HepG2 (cell line): ENCODE results near the gene ATAD2B. TPM values are rescaled to one million over a fixed set of nuclear protein-coding genes. Genes with fewer than 3 reads are reported as not detected.

Experiments
- ATAC-seq: fragments of 200-7000 bp; cut with Tn5 transposase; 3 replicates; pipeline ENCODE4 v1.9.1; 2020; ENCODE audit warnings: mild to moderate bottlenecking, moderate library complexity
- BruUV-seq: library from RNA; stranded (reverse); fragments of 400-500 nt; replicated peaks from 2 replicates; lab custom pipeline; 2021; lab: Mats Ljungman, UMichigan
- CTCF ChIA-PET: fragments of 300-600 bp; formaldehyde crosslinking; extraction: SDS; loops from one replicate; lab custom pipeline; 2021; ENCODE audit warnings: low total read pairs, inconsistent platforms, low intra/inter-chr PET ratio; lab: Yijun Ruan, JAX
- POLR2A ChIA-PET: fragments of 350-600 bp; sonication (Branson Sonifier 250); formaldehyde crosslinking; loops from one replicate; lab custom pipeline; 2020; ENCODE audit warnings: antibody characterized with exemption, inconsistent platforms; lab: Yijun Ruan, JAX
- DNase-seq: peaks from one replicate; pipeline ENCODE4 v3.0.0-alpha.2; 2015; ENCODE audit warnings: low spot score
- FAIRE-seq: peaks from 3 replicates; lab custom pipeline; 2011; peaks lifted over from hg19 to GRCh38; lab: Jason Lieb, UNC
- H2AFZ ChIP-seq: one replicate; pipeline ENCODE4 v1.6.1; 2011; ENCODE audit warnings: low read length, inconsistent platforms
- H3K27ac ChIP-seq: fragments of 300-600 bp; 3 replicates; pipeline ENCODE4 v1.8.0; 2011; ENCODE audit warnings: mixed run types, mild to moderate bottlenecking, mixed read lengths, low read length, inconsistent platforms; ENCODE audit not compliant: insufficient read depth; ENCODE audit errors: extremely low read length
- H3K27me3 ChIP-seq, 2 experiments: fragments of 200-600 bp in 1 of 2; 2 replicates in 1 of 2; 3 replicates in 1 of 2; pipeline versions ENCODE4 v1.6.0 to v1.8.0; 2011; ENCODE audit warnings: low read length in 2 of 2, mild to moderate bottlenecking in 2 of 2, moderate library complexity in 2 of 2, inconsistent platforms in 1 of 2; ENCODE audit not compliant: insufficient read depth in 2 of 2, control insufficient read depth in 1 of 2
- H3K36me3 ChIP-seq, 2 experiments: fragments of 200-600 bp in 1 of 2; replicated peaks in 1 of 2; 2 replicates in 1 of 2; 3 replicates in 1 of 2; pipeline versions ENCODE4 v1.5.1 to v1.8.0; 2011; ENCODE audit warnings: low read length in 2 of 2, inconsistent platforms in 1 of 2; ENCODE audit not compliant: insufficient read depth in 2 of 2, control insufficient read depth in 1 of 2
- H3K4me1 ChIP-seq: 2 replicates; pipeline ENCODE4 v1.5.1; 2012; ENCODE audit warnings: low read length, inconsistent platforms; ENCODE audit not compliant: insufficient read depth
- H3K4me2 ChIP-seq: 2 replicates; pipeline ENCODE4 v1.6.0; 2011; ENCODE audit warnings: low read depth, low read length, inconsistent platforms
- H3K4me3 ChIP-seq, 3 experiments: fragments of 200-600 bp in 1 of 3; sonication (generic), shearing (Covaris generic) in 1 of 3; replicated peaks in 1 of 3; 2 replicates each; pipeline ENCODE4 v1.5.1; 2011 to 2016; ENCODE audit warnings: low read length in 3 of 3, inconsistent platforms in 2 of 3, low read depth in 2 of 3, mild to moderate bottlenecking in 2 of 3, control low read depth in 1 of 3, mixed read lengths in 1 of 3; ENCODE audit not compliant: insufficient read depth in 1 of 3
- H3K79me2 ChIP-seq: one replicate; pipeline ENCODE4 v1.6.1; 2011; ENCODE audit warnings: low read length, inconsistent platforms; ENCODE audit not compliant: insufficient read depth
- H3K9ac ChIP-seq: 2 replicates; pipeline ENCODE4 v1.6.0; 2011; ENCODE audit warnings: mild to moderate bottlenecking, low read depth, low read length, inconsistent platforms; ENCODE audit not compliant: insufficient read depth
- H3K9me3 ChIP-seq: 2 replicates; pipeline ENCODE4 v1.5.1; 2012; ENCODE audit warnings: mild to moderate bottlenecking, low read length
- H4K20me1 ChIP-seq: 2 replicates; pipeline ENCODE4 v1.6.0; 2011; ENCODE audit warnings: inconsistent platforms, mild to moderate bottlenecking, low read length, moderate library complexity; ENCODE audit not compliant: insufficient read depth
- FOXO1 ChIP-seq: sonication (generic); formaldehyde crosslinking; IDR thresholded peaks from 2 replicates; pipeline ENCODE4 v1.4.0; 2020; ENCODE audit warnings: missing genetic modification reagents
- PAF1 ChIP-seq: IDR thresholded peaks from 2 replicates; pipeline ENCODE4 v1.6.1; 2016; ENCODE audit warnings: missing genetic modification reagents, missing compliant biosample characterization
- PCBP1 ChIP-seq: fragments of 200-400 bp; formaldehyde crosslinking; IDR thresholded peaks from 2 replicates; pipeline ENCODE4 v1.6.1; 2017; ENCODE audit warnings: mild to moderate bottlenecking, low read depth, low read length, borderline replicate concordance
- RAD21 ChIP-seq: fragments of 450-650 bp; formaldehyde crosslinking; IDR thresholded peaks from 2 replicates; pipeline ENCODE4 v1.5.0; 2020; ENCODE audit warnings: mild to moderate bottlenecking
- SKIL ChIP-seq: sonication (generic); formaldehyde crosslinking; IDR thresholded peaks from 2 replicates; pipeline ENCODE4 v1.8.0; 2022; ENCODE audit warnings: missing genetic modification reagents, mild to moderate bottlenecking, moderate library complexity, borderline replicate concordance
- THAP7 ChIP-seq: sonication (generic); formaldehyde crosslinking; IDR thresholded peaks from 2 replicates; pipeline ENCODE4 v1.8.1; 2023; ENCODE audit warnings: mild to moderate bottlenecking, missing genetic modification reagents
- THYN1 ChIP-seq: sonication (generic); formaldehyde crosslinking; IDR thresholded peaks from 2 replicates; pipeline ENCODE4 v1.8.1; 2023; ENCODE audit warnings: low read depth, mild to moderate bottlenecking, moderate library complexity, missing genetic modification reagents, borderline replicate concordance
- ZBTB3 ChIP-seq: sonication (generic); formaldehyde crosslinking; IDR thresholded peaks from 2 replicates; pipeline ENCODE4 v1.4.0; 2020; ENCODE audit warnings: low read depth, mild to moderate bottlenecking, moderate library complexity, missing genetic modification reagents, borderline replicate concordance
- ZBTB43 ChIP-seq: sonication (generic); formaldehyde crosslinking; conservative IDR thresholded peaks from 2 replicates; pipeline ENCODE4 v1.4.0; 2020; ENCODE audit warnings: missing genetic modification reagents
- ZBTB44 ChIP-seq: sonication (generic); formaldehyde crosslinking; IDR thresholded peaks from 2 replicates; pipeline ENCODE4 v1.4.0; 2020; ENCODE audit warnings: missing genetic modification reagents
- ZFP41 ChIP-seq: sonication (generic); formaldehyde crosslinking; IDR thresholded peaks from 2 replicates; pipeline ENCODE4 v1.4.0; 2020; ENCODE audit warnings: mild to moderate bottlenecking, missing genetic modification reagents, borderline replicate concordance
- ZFP62 ChIP-seq: sonication (generic); formaldehyde crosslinking; IDR thresholded peaks from 2 replicates; pipeline ENCODE4 v1.4.0; 2020; ENCODE audit warnings: missing genetic modification reagents
- ZNF354B ChIP-seq: sonication (generic); formaldehyde crosslinking; IDR thresholded peaks from 2 replicates; pipeline ENCODE4 v1.8.0; 2022; ENCODE audit warnings: mild to moderate bottlenecking, missing genetic modification reagents
- ZNF607 ChIP-seq: sonication (generic); formaldehyde crosslinking; IDR thresholded peaks from 2 replicates; pipeline ENCODE4 v1.5.1; 2020; ENCODE audit warnings: missing genetic modification reagents, mild to moderate bottlenecking, borderline replicate concordance
- ZNF652 ChIP-seq: IDR thresholded peaks from 2 replicates; pipeline ENCODE4 v1.6.1; 2016; ENCODE audit warnings: low read depth, borderline replicate concordance
- ZNF7 ChIP-seq: IDR thresholded peaks from 2 replicates; pipeline ENCODE4 v1.6.1; 2016; ENCODE audit warnings: missing biosample characterization, missing genetic modification reagents
- WGBS: methylation state at CpG from one replicate; pipeline ENCODE4 v1.1.6; 2017; ENCODE audit warnings: low lambda C conversion rate; 5-methylcytosine and 5-hydroxymethylcytosine counted together
- in situ Hi-C: cut with HindIII; loops from 2 replicates; pipeline ENCODE4 v1.10.0; 2017; ENCODE audit warnings: low pct_unique_long_range_greater_than_20kb; ENCODE audit not compliant: extremely low pct_ligation_motif_present
- intact Hi-C: fragments of 100-400 bp; cut with micrococcal nuclease; formaldehyde crosslinking; loops from one replicate; pipeline ENCODE4 v1.10.0; 2022; ENCODE audit not compliant: unreplicated experiment
- polyA plus RNA-seq, 8 experiments: library from polyadenylated mRNA; depleted of rRNA in 3 of 8; stranded (reverse) in 7 of 8; unstranded in 1 of 8; fragments of >200 nt; fragmentation: Illumina TruSeq in 4 of 8; extraction: Trizol in 4 of 8; gene quantifications; 2 replicates each; pipeline versions ENCODE4 v1.2.1 to v1.2.3, GENCODE V29; 2011 to 2016; ENCODE audit warnings: low read depth in 4 of 8, missing spikeins in 1 of 8, mixed read lengths in 1 of 8; ENCODE audit not compliant: insufficient read depth in 1 of 8
- total RNA-seq, 5 experiments: library from RNA; depleted of rRNA; stranded (reverse); fragments of >200 nt; fragmentation: Illumina TruSeq; extraction: Trizol; gene quantifications; 2 replicates each; pipeline ENCODE4 v1.2.3, GENCODE V29; 2016; ENCODE audit warnings: low read depth in 1 of 5

The ATAD2B gene
- total and polyA plus RNA-seq, 2 of the 13 experiments (the other 11 are each of a cell fraction or from before 2014, with no cell fraction given) = 5.3 to 22.2 TPM

GRCh38 chr2:23761638-23762037, 165.3 kb downstream of the ATAD2B start:
- Histone ChIP-seq H3K27ac (no peak overlapping the region), H3K4me2 (no peak overlapping the region), H3K9ac (no peak overlapping the region), H3K4me1 (peaks cover 9% of the 10 kb centered on the region; the same call in 1 of the 2 replicates), H2AFZ (no peak overlapping the region), H3K36me3 (peaks cover 5 to 25% of the 10 kb centered on the region in 2 experiments; a peak in 4 of 5 replicates), H3K4me3 (no peak overlapping the region), H4K20me1 (no peaks in the 10 kb centered on the region), H3K9me3 (no peaks in the 10 kb centered on the region), H3K27me3 (no peaks in the 10 kb centered on the region), H3K79me2 (no peaks in the 10 kb centered on the region)
- 95% methylated on average over 1 of the region's 1 CpG for WGBS
- no peak for DNase-seq
- no peak for ATAC-seq
- no peak for TF ChIP-seq THYN1 (CRISPR knock-in tag)
- TF ChIP-seq ZNF607 (CRISPR knock-in tag) = no peak
- TF ChIP-seq ZFP62 (CRISPR knock-in tag) = no peak
- no peak for TF ChIP-seq PAF1 (CRISPR knock-in tag)
- no peak for TF ChIP-seq ZBTB3
- TF ChIP-seq ZNF7 (CRISPR knock-in tag) = no peak
- no peak for TF ChIP-seq FOXO1
- TF ChIP-seq ZBTB44 = no peak
- TF ChIP-seq ZFP41 (CRISPR knock-in tag) = no peak
- no peak for TF ChIP-seq RAD21 (CRISPR knock-in tag)
- TF ChIP-seq ZBTB43 (CRISPR knock-in tag) = no peak
- TF ChIP-seq THAP7 (CRISPR knock-in tag) = no peak
- TF ChIP-seq ZNF354B (CRISPR knock-in tag) = no peak
- TF ChIP-seq PCBP1 = no peak
- no peak for TF ChIP-seq ZNF652 (CRISPR knock-in tag)
- no peak for TF ChIP-seq SKIL (CRISPR knock-in tag)
- intact Hi-C loops (loop anchor here (2.0 kb wide), 1 partner anchor 137 kb away; no protein-coding TSS in a partner anchor), in situ Hi-C loops (no loop called here)
- no peak for FAIRE-seq
- no TSS peak for BruUV-seq
- ChIA-PET POLR2A (no interaction called here), CTCF (no interaction called here)
